Measurements from ENCODE around the gene NBPF6. TPM values are rescaled to one million over a fixed set of nuclear protein-coding genes. Genes with fewer than 3 reads are reported as not detected.
"Not testable (repeated sequence)": the region's sequence is repeated elsewhere in the genome, so short reads cannot be mapped to it uniquely, and the experiment has no call there.

The NBPF6 gene
- total and polyA plus RNA-seq, 7 donors = 0.20 TPM; not detected in 6

DNA sequence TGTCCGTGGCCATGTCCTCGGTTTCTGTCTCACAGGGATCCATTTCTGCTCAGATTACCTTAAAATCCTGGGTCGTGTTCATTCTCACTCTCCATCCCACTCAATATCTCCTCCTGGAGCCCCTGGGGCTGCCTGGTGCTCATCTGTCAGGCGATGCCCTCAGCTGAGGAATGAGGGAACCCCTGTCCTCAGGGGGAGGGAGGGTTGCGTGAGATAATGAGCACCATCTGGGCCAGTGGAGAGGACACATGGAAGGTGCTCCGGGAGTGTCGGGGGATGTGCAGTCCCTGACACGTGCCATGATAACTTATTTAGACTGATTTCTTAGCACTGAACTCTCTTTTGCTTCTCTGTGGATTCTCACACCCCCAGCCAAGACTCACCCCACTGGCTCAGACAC lies 16.0 kb downstream of the NBPF6 start:
- H3K4me3 ChIP-seq; intact Hi-C loops (cut with DNase I); H3K27ac ChIP-seq; H3K36me3 ChIP-seq; H3K9me3 ChIP-seq; H3K27me3 ChIP-seq; H3K4me1 ChIP-seq; DNase-seq: not testable (repeated sequence)
- no CpG with 5 or more reads among the region's 8 CpGs for WGBS, 2 donors

DNA sequence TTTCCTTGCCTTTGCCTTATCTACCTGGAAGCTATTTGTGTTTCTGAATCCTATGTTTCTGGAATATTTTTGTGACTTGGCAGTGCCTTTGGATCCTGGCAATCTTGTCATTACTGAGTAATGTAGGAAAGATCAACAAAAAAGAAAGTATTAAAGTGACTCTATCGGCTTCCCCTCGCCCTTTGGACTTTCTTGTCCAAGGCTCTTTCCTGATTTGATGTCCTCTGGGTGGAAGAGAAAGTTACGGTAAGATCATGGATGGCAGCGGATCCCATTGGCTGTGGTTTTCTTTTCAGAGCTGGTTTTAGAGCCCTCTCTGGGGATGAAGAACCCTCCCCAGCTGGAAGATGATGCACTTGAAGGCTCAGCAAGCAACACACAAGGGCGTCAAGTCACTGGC lies 17.0 kb downstream of the NBPF6 start:
- H3K4me1 ChIP-seq; H3K27me3 ChIP-seq; H3K4me3 ChIP-seq; DNase-seq; H3K27ac ChIP-seq; H3K9me3 ChIP-seq; H3K36me3 ChIP-seq; intact Hi-C loops (cut with DNase I): not testable (repeated sequence)
- WGBS, 2 donors = 11 to 67% methylated on average over 3 of the region's 5 CpGs

DNA sequence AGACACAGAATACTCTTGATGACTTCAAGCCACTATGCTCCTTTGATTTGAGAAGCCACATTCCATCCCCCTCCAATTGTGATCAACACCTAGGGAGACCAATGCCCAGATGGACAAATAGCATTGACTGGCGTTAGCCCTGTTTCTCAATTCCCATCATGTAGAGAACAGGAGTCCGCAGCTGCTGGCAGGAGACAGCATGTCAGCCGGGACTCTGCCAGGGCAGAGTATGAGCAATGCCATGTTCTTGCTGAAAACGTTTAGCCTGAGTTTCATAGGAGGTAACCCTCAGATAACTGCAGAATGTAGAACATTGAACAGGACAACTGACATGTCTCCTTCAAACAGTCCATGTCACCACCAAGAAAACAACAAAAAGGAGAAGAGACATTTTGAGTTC lies 20.6 kb downstream of the NBPF6 start:
- intact Hi-C loops (cut with DNase I); H3K27me3 ChIP-seq; H3K4me3 ChIP-seq; H3K27ac ChIP-seq; DNase-seq; H3K36me3 ChIP-seq; H3K4me1 ChIP-seq; H3K9me3 ChIP-seq: not testable (repeated sequence)
- 86 to 88% methylated on average over 4 of the region's 4 CpGs for WGBS, 2 donors

DNA sequence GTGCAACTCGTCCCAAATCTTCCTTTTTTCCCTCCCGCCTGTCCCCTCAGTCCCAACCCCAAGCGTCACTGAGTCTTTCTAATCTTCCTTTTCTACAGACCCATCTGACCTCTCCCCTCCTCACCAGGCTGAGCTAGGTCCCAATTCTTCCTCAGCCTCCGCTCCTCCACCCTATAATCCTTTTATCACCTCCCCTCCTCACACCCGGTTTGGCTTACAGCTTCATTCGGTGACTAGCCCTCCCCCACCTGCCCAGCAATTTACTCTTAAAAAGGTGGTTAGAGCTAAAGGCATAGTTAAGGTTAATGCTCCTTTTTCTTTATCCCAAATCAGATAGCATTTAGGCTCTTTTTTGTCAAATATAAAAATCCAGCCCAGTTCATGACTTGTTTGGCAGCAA lies 24.4 kb downstream of the NBPF6 start:
- H3K4me1 ChIP-seq; H3K36me3 ChIP-seq; H3K27me3 ChIP-seq; H3K9me3 ChIP-seq; DNase-seq; intact Hi-C loops (cut with DNase I); H3K27ac ChIP-seq; H3K4me3 ChIP-seq: not testable (repeated sequence)
- WGBS, 2 donors = 88% methylated on average over 6 of the region's 6 CpGs

DNA sequence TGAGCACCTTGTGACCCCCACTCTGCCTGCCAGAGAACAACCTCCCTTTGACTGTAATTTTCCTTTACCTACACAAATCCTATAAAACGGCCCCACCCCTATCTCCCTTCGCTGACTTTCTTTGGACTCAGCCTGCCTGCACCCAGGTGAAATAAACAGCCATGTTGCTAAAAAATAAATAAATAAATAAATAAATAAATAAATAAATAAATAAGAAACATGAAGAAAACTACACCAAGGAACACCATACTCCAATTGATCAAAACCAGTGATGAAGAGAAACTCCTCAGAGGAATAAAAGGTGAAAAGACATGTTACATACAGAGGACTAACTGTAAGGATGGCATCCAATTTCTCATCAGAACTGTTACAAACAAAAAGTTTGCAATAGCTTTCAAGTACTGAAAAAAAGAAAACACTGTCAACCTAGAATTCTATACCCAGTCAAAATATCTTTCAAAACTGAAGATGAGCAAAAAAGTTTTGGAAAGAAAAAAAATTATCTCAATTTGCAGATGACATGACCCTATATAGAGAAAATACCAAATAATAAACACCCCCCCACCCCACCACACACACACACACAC lies 28.4 kb downstream of the NBPF6 start:
- intact Hi-C loops (cut with DNase I) = no loop called here
- Histone ChIP-seq H3K27ac (no peak overlapping the region), H3K4me3 (no peak overlapping the region), H3K9me3 (peaks cover 0 to 9% (median 1%) of the 10 kb centered on the region in 4 donors), H3K27me3 (no peaks in the 10 kb centered on the region), H3K36me3 (no peaks in the 10 kb centered on the region), H3K4me1 (no peaks in the 10 kb centered on the region)
- no peak for DNase-seq
- 90 to 91% methylated on average over 2 of the region's 2 CpGs for WGBS, 2 donors
- TF ChIP-seq POLR2AphosphoS5 (IDR thresholded peaks at IDR 0.05) = no peak
- TF ChIP-seq, protein P1, sequence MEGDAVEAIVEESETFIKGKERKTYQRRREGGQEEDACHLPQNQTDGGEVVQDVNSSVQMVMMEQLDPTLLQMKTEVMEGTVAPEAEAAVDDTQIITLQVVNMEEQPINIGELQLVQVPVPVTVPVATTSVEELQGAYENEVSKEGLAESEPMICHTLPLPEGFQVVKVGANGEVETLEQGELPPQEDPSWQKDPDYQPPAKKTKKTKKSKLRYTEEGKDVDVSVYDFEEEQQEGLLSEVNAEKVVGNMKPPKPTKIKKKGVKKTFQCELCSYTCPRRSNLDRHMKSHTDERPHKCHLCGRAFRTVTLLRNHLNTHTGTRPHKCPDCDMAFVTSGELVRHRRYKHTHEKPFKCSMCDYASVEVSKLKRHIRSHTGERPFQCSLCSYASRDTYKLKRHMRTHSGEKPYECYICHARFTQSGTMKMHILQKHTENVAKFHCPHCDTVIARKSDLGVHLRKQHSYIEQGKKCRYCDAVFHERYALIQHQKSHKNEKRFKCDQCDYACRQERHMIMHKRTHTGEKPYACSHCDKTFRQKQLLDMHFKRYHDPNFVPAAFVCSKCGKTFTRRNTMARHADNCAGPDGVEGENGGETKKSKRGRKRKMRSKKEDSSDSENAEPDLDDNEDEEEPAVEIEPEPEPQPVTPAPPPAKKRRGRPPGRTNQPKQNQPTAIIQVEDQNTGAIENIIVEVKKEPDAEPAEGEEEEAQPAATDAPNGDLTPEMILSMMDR (IDR thresholded peaks at IDR 0.05) = no peak
- TF ChIP-seq EP300 (IDR thresholded peaks at IDR 0.05) = no peak
- TF ChIP-seq POLR2A (IDR thresholded peaks at IDR 0.05) = no peak

DNA sequence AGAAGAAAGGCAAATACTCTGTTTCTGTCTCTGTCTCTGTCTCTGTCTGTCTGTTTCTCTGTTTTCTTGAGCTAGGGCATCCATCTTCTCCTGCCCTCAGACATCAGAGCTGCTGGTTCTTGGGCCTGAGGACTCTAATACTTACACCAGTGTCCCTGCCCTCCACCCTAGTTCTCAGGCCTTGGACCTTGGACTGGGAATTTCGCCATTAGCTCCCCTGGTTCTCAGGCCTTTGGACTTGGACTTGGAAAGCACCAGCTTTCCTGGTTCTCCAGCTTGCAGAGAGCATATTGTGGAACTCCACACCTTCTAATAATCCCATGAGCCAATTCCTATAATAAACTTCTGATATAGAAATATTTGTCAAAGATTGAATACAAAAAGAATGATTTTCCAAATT lies 32.6 kb downstream of the NBPF6 start:
- 22 to 49% methylated on average over 1 of the region's 1 CpG for WGBS, 2 donors
- Histone ChIP-seq H3K27ac (no peak overlapping the region), H3K4me3 (no peak overlapping the region), H3K4me1 (no peaks in the 10 kb centered on the region), H3K27me3 (no peaks in the 10 kb centered on the region), H3K36me3 (no peaks in the 10 kb centered on the region), H3K9me3 (peaks cover 0 to 9% (median 3%) of the 10 kb centered on the region in 4 donors)
- no peak for TF ChIP-seq POLR2A (IDR thresholded peaks at IDR 0.05)
- intact Hi-C loops (cut with DNase I) = no loop called here
- DNase-seq = no peak

DNA sequence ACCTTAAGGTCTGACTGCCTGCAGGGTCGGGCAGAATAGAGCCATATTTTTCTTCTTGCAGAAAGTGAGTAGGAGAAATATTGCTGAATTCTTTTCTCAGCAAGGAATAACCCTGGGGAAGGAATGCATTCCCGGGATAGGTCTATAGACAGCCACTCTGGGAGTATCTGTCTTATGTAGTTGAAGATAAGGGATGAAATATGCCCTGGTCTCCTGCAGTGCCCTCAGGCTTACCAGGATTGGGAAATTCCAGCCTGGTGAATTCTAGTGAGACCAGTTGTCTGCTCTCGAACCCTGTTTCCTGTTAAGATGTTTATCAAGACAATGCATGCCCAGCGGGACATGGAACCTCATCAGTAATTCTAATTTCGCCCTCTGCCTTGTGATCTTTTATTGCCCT lies 35.8 kb downstream of the NBPF6 start:
- H3K9me3 ChIP-seq; intact Hi-C loops (cut with DNase I); H3K4me3 ChIP-seq; DNase-seq; H3K4me1 ChIP-seq; H3K27me3 ChIP-seq; H3K36me3 ChIP-seq; H3K27ac ChIP-seq: not testable (repeated sequence)
- WGBS, 2 donors = 89% methylated on average over 5 of the region's 5 CpGs

DNA sequence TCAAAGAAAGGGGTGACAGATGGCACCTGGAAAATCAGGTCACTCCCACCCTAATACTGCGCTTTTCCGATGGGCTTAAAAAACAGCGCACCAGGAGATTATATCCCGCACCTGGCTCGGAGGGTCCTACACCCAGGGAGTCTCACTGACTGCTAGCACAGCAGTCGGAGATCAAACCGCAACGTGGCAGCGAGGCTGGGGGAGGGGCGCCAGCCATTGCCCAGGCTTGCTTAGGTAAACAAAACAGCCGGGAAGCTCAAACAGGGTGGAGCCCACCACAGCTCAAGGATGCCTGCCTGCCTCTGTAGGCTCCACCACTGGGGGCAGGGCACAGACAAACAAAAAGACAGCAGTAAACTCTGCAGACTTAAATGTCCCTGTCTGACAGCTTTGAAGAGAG lies 36.6 kb downstream of the NBPF6 start:
- DNase-seq; H3K36me3 ChIP-seq; H3K9me3 ChIP-seq; intact Hi-C loops (cut with DNase I); H3K27me3 ChIP-seq; H3K27ac ChIP-seq; H3K4me1 ChIP-seq; H3K4me3 ChIP-seq: not testable (repeated sequence)
- WGBS, 2 donors = 89 to 92% methylated on average over 11 of the region's 11 CpGs

DNA sequence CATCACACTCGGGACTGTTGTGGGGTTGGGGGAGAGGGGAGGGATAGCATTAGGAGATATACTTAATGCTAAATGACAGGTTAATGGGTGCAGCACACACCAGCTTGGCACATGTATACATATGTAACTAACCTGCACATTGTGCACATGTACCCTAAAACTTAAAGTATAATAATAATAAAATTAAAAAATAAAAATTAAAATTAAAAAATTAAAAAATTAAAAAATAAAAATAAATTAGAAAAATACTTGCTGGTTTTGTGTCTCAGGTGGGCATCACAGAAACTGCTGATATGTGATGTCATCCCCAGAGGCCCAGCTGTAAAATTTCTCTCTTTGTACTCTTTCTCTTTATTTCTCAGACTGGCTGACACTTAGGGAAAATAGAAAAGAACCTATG lies 44.9 kb downstream of the NBPF6 start:
- 88 to 97% methylated on average over 1 of the region's 1 CpG for WGBS, 2 donors
- DNase-seq, H3K27ac ChIP-seq: not testable (repeated sequence)

DNA sequence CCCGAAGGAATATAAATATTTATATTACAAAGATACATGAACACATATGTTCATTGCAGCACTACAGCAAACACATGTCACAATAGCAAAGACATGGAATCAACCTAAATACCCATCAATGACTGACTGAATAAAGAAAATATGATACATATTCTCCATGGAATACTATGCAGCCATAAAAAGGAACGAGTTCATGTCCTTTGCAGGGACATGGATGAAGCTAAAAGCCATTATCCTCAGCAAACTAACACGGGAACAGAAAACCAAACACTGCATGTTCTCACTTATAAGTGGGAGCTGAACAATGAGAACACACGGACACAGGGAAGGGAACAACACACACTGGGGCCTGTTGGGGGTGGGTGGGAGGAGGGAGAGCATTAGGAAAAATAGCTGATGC lies 46.7 kb downstream of the NBPF6 start:
- H3K27me3 ChIP-seq; H3K27ac ChIP-seq; H3K9me3 ChIP-seq; H3K4me1 ChIP-seq; intact Hi-C loops (cut with DNase I); H3K36me3 ChIP-seq; DNase-seq; H3K4me3 ChIP-seq: not testable (repeated sequence)
- WGBS, 2 donors = 80 to 85% methylated on average over 4 of the region's 4 CpGs

More for the DNA sequence above, 44.9 kb downstream of the NBPF6 start:
- H3K9me3 ChIP-seq; H3K4me3 ChIP-seq; H3K36me3 ChIP-seq; H3K27me3 ChIP-seq; intact Hi-C loops (cut with DNase I); H3K4me1 ChIP-seq: not testable (repeated sequence)

All from sigmoid colon (tissue), 7 donors.